NCI-H1930 (cell line): ENCODE results near the gene GPC6.
"Not testable (repeated sequence)": the region's sequence is repeated elsewhere in the genome, so short reads cannot be mapped to it uniquely, and the experiment has no call there.

Source experiments
- DNase-seq, 2 experiments: peaks; one replicate each; lab custom pipeline; 2025; lab: John Stamatoyannopoulos, UW

The GPC6 gene

DNA sequence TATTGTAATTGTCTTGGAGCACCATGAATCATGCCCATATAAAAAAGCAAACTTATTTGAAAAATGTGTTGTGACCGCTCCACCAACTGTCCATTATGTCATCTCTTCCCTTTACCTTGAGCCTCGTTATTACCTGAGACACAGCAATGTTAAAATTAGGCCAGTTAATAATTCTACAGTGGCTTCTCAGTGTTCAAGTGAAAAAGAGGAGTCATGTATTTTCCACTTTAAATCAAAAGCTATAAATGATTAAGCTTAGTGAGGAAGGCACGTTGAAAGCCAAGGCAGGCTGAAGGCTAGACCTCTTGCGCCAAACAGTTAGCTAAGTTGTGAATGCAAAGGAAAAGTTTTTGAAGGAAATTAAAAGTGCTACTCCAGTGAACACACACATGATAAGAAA, 210.5 kb downstream of the GPC6 start:
- no peak for DNase-seq

DNA sequence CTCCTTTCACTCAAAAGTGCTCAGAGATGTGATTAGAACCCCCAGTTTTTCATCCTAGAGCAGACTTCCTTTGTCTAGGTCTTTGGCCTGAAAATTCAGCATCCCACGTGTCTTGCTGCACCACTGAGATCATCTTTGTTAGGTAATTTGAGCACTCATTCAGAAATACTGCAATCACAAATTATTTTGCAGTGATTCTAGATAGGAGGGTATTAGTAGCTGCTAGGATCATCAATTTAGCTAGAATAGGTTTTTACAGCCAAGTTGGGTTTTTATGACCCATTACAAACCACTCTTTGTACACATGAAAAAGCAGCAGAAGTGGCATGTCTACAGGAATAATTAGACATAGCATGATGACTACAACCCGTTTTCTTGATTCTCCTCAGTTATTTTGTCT, 219.6 kb downstream of the GPC6 start:
- no peak for DNase-seq

DNA sequence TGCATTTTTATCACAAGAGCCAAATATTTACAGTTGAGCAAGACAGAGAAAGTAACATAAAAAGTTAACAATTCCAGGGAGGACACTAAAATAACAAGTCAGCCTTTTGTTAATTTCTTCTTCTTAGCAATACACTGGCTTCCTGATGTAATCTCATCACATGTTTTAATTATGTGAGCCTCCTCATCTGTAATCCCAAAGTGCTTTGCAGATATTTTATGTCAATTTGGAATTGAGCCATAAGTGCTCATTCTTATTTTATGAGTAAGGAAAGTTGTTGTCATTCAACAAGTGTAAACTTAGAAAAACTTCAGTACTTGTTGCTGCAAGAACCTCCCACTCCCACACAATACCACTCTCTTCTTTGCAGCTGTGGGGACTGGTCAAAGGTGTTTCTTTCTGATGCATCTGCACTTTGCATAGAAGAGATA, 223.6 kb downstream of the GPC6 start:
- DNase-seq = no peak

DNA sequence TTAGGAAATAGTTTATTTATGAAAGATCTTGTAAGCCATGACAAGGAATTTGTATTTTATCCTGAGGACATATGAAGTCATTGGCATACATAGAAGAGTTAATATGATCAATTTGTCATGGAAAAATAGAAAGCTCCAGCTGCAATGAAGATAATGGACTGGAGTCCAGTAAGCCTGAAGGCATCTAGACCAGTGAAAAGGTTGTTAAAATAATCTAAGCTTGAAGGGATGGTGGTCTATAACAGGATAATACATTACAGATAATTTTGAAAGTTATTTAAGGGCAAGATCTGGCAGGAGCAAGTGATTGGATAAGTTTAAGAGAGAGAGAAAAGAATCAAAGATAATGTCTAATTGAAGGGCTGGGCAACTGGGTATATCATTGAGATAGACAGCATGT, 224.2 kb downstream of the GPC6 start:
- no peak for DNase-seq

DNA sequence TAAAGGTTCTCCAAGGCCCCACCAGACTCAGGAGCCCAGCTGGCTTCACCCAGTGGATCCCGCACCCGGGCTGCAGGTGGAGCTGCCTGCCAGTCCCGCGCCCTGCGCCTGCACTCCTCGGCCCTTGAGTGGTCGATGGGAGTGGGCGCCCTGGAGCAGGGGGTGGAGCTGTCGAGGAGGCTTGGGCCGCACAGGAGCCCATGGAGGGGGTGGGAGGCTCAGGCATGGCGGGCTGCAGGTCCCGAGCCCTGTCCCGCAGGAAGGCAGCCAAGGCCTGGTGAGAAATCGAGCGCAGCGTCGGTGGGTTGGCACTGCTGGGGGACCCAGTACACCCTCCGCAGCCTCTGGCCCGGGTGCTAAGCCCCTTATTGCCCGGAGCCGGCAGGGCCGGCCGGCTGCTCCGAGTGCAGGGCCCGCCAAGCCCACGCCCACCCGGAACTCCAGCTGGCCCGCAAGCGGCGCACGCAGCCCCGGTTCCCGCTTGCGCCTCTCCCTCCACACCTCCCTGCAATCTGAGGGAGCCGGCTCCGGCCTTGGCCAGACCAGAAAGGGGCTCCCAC, 228.1 kb downstream of the GPC6 start:
- DNase-seq = not testable (repeated sequence)

DNA sequence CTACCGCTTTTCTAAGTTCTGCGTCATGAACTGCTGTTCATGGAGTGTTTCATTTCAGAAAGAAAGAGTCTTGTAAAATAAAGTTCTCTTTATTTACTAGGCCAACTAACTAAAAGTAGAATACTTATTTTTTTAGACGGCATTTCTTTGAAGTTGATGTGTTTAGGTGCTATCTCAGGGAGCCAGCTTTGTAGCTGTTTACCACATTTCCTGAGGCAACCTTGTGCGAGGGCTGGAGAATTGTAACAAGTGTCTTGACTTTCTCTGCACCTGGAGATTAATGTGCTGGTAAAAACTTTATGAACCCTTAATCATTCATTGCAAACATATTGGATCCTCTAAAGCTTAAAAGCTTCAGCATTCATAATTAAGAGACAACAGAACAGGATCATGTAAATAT, 229.3 kb downstream of the GPC6 start:
- DNase-seq = no peak

DNA sequence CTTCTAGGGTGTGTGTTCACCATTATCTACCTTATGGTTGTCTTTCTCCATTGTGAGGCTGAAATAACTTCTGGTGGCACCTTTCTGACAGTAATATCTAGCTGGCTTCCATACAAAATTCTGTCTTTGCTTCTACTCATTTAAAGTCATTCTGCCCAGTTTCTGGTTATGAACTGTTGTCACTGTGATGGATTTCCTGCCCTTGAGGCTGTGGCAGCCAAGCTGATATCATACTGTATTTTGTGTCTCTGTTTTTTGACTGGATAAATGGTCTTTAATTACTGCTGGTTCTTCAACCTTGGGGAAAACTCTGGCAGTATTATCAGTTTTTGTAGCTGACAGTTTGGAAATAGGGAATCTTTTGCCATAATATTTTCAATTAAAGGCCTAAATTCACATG, 233.4 kb downstream of the GPC6 start:
- DNase-seq = no peak

DNA sequence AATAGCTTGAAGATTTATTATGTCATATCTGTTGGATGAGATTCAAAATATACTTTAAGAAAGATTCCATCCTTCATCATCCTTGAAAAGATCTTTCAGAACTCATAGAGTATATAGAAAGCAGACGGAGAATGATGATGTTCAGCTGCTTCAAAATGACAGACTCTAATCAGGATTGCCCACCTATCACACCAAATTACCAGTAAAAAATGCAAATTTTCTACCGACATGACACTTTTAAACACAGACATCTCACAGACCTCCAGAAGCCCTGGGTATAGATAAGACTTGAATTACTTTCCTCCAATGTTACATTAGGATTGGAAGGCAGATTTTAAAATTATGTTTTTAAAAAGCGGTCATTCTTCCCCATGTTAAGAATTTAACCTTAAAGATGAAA, 235.5 kb downstream of the GPC6 start:
- DNase-seq = no peak

DNA sequence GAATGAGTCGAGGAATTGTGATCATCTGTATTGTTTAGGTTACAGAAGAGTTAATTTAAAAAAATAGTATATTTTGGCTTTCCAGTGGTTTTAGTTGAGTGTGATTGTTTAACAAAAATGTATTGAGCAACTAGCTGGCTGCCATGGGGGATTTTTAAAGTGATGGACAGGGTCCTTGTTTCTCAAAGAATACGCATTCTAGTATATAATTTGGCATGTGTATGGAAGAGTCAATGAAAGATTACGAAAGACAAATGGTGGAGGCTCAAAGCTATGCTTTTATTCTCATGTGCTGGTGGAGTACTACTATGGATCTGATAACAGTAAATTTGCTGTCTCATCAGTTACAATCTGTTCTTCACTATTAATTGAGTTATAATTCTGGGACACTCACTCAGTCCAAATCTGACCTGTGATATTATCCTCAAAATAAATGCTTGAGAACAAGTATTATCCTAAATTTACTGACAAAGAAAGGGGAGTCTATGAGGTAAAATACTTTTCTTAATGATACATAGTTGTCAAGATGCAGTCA, 240.0 kb downstream of the GPC6 start:
- no peak for DNase-seq

DNA sequence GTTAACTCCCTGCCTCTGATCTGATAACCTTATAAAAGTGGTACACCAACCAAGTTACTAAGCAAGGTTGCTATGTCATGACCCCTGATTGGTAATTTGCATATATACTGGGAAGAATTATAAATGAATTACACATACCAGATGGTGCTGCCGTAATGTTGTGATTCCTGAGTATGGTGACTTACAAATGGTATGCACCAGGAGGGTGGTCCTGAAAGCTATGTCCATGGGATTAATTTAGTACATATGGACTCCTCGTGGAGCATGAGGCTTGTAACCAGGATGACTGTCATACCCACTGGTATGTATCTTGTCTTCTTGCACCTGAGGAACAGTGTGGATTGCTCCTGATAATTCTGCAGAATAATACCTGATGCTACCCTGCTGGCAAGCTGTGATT, 240.6 kb downstream of the GPC6 start:
- DNase-seq = no peak

DNA sequence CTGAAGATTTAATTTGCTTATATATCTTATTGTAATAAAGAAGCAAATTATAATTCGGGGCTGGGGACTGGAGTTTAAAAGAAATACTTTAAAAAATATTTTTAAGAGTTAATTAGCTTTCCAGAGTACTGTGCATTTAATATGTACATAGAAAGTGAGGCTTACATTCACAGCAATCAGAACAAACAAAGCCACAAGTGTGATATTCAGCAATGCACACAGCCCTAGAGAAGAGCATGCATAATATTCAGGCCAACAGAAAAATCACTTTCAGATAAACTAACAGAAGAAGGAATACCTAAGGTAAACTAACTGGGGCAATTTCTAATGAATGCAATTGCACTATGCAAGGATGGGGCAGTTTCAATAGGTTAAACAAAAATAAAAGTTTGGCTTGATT, 241.8 kb downstream of the GPC6 start:
- no peak for DNase-seq

DNA sequence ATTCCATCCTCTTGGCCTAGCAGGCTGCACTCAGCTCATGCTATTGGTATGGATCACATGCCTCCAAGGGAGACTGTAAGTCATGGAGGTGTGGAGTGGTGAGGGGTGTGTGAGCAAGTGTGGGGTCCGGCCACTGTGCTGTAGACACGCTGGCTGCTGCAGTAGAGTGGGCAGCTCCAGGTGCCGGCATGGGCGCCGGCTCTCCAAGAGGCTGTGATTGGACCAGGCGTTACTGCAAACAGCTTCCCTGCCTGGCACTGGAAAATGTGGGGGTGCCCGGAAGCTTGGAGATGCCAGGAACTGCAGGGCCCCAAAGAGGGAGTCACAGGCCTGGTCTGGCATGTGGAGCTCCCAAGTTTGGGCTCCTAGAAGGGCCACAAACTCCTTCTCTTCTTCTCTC, 245.7 kb downstream of the GPC6 start:
- no peak for DNase-seq

DNA sequence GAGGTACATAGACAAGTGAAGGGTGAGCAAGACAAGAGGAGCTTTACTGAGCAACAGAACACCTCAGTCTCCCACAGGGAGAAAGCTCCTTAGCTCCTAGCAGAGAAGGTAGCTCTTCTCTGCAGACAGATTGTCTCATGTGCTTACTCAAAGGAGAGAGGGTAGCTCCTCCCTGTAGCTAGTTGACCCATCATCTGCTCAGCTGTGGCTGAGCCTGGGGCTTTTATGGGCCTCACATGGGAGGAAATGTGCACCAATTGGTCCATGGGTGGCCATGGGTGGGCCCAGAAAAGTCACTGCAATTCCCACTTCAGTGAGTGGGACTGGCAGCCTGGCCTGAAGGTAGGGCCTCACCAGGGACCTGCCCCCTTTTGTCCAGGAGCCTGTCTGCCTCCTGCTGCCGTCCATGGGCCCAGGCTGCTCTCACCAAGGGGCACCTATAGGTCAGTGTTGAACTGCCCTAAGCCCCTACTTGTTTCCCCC, 246.2 kb downstream of the GPC6 start:
- no peak for DNase-seq

DNA sequence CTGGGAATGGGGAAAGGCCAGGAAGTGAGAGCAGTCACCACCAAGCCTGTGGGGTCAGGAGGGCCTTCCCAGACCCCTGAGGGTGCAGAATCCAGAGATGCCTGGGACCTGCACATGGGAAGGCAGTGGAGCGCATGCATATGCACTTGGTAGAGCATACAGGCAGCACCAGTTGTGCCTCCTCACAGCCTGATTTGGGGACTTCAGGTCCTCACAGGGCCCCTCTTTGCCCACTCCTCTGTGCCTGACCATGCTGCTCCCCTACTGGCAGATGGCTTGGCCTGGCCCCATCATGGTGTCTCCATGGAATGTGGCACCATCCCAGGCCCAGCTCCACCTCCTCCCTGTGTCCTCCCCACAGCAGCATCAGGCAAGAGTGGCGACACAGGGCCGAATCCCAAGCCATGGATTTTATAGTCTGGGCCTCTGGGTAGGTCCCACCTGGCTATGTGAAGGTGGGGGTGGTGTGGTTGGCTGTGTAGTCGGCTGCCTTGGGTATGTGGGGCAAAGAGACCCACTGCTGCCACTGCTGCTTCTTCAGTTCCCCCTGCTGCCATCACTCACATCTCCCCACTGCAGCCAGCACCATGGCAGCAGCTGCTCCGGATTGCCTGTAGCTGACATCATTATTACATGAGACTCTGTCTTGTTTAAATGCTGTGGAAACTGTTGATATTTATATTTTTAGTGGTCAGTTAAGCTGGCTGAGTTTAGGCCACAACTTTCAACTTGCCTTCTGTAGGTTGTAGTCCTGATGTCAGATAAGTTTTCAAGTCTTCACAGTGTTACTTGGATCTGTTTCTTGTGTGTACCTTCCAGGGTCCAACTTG, 247.0 kb downstream of the GPC6 start:
- DNase-seq = no peak

DNA sequence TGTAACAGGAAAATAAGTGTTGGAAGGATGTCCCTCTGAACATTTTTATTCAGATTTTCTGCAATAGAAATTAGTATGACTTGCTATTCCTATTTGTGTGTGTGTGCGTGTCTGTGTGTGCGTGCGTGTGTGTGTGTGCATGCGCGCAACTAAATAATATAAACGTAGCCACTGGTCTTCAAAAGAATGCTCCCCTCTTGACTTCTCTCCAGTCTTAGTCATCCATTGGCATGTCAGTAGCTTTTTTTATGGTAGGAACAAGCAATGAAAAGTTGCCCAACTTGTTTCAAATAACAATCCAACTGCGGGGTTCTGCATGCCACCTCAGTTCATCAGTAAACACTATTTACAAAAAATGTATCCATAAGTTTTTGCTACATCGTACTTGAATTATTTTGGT, 249.6 kb downstream of the GPC6 start:
- DNase-seq = no peak

DNA sequence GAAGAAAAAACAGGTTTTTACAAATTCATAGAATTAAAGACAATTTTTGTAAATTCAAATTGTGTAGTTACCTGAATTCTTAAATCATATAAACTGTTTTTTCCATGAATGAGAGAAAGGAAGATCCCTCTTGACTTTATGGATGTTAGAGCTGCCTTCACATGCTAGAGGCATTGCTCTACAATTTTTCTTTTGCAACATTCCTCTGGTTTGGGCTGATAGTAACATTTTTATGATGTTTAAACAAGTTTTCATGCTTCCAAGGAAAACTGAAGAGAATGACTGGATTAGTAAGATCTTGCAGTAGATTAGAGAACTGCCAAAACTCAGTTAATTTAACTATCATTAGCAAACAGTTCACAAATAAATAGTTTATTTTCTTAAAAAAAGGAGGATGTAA, 250.6 kb downstream of the GPC6 start:
- DNase-seq = no peak

DNA sequence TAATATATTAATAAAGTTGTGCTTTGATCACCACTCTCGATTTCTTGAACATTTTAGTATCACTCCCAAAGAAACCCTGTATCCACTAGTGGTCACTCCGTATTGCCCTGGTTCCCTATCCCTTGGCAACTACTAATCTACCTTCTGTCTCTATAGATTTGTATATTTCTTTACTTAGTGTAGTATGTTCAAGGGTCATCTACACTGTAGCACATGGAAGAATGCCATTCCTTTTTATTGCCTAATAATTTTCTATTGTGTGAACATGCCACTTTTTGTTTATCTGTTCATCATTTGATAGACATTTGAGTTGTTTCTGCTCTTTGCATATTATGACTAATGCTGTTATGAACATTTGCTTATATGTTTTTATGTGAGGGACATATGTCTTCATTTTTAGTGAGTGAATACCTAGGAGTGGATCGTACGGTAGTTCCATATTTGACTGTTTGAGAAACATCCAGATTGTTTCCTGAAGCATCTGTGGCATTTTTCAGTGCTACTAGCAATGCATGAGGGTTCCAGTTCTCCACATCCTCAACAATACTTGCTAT, 254.0 kb downstream of the GPC6 start:
- no peak for DNase-seq

DNA sequence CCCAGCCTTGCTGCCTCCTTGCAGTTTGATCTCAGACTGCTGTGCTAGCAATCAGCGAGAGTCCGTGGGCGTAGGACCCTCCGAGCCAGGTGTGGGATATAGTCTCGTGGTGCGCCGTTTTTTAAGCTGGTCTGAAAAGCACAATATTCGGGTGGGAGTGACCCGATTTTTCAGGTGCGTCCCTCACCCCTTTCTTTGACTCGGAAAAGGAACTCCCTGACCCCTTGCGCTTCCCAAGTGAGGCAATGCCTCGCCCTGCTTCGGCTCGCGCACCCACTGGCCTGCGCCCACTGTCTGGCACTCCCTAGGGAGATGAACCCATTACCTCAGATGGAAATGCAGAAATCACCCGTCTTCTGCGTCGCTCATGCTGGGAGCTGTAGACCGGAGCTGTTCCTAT, 269.5 kb downstream of the GPC6 start:
- DNase-seq = not testable (repeated sequence)

DNA sequence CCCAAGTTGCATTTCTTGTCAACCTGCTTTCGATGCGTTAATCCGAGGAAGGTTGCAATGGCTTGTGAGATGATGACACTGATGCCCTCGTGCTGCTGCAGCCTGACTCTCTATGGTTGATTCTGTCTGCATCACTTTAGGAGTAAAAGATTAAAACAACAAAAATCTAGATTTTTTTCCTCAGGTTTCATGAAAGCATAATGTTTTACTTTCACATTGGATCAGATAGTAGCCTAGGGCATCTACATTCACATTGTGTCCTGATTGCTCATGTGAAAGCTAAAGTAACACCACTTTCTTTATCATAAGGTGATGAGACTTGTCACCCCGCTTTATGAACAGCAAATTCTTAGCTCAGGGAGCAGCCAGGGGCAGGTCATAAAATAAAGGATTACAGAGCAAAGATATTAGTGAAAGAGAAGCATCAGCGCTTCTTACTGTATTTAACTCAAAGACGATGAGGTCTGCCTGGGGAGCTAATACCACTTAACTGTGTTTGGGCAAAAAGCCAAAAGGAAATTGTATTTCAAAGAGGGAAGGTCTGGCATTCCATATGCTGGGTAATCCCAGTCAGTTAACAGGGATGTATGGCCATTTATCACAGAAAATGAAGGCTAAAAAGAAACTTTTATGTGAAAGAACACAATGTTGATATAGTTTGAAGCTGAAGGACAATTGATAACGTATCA, 270.5 kb downstream of the GPC6 start:
- no peak for DNase-seq

DNA sequence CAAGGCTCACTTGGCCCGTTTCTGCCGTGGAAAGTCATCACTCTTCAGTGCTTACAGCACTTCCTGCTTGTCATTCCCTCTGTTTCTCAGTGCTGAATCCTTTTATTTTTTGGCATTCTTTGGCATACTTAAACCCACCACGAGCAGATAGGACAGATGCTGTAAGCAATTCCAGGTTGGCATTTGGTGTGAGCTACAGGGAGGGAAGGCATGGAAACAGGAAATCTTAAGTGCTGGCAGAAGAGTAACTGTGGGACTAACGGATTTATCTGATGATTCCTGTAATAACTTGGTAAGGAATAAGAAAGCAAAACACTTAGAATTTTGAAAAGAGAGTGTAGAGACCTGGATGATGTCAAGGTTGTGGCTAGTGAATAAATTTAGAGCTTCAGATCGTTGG, 273.4 kb downstream of the GPC6 start:
- DNase-seq = no peak

DNA sequence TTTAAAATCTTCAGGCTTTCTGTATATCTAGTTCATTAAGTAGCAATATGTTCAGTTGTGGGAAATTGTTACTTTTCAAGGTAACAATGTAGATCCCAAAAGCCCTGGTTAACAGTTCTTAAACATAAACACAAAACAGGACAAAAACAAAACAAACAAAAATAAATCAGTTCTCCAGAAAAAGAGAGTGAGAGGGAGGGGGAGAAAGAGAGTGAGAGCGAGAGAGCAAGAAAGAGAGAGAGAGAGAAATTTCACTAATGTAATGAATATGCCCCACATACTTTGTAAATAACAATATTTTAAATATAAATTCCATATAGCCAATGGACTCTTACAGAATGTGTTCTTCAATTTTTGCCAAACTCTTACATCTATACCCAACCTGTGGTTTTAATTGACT, 275.5 kb downstream of the GPC6 start:
- no peak for DNase-seq

DNA sequence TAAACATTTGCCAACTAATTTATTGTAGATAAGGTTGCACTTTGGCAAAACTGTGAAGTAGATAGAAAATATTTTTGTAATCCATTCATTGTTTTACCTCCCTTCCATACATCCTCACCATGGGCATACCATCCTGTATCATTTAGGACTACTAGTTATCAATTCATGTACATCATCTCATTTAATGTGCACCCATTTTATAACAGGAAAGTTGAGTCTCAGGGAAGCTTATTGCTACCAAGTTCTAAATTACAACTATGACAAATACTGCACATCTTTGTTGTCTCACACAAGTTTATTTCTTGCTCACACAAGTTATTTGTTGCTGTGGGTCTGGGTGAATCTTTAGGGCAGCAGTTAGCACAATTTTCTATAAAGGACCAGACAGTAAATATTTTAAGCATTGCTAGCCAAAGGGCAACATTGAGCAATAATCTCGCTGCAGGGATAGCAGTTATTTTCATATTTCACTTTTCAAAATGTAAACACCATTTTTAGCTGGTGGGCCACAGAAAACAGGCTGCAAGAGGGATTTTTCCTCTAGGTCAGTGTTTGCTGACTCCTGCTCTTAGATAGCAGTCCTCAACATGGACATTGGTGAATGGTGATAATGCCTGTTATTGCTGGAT, 276.5 kb downstream of the GPC6 start:
- no peak for DNase-seq
